HEK293 (cell line): ENCODE results near the gene NEU1.

Source experiments
- BCL11A ChIP-seq: fragments of 450-650 bp; formaldehyde crosslinking; IDR thresholded peaks from 2 replicates; pipeline ENCODE4 v1.5.1; 2016; ENCODE audit warnings: low read depth, missing biosample characterization, missing genetic modification characterization
- KLF10 ChIP-seq: fragments of 450-650 bp; IDR thresholded peaks from 2 replicates; pipeline ENCODE4 v1.5.1; 2018; ENCODE audit warnings: missing biosample characterization, mild to moderate bottlenecking, missing genetic modification characterization
- REPIN1 ChIP-seq: fragments of 450-650 bp; formaldehyde crosslinking; IDR thresholded peaks from 2 replicates; pipeline ENCODE4 v1.5.1; 2017; ENCODE audit warnings: missing biosample characterization, missing genetic modification characterization, low read depth
- TCF7L2 ChIP-seq: IDR thresholded peaks from 2 replicates; pipeline ENCODE4 v1.6.1; 2011; ENCODE audit warnings: low read depth, mild to moderate bottlenecking, inconsistent platforms, low read length, moderate library complexity, borderline replicate concordance
- ZBTB20 ChIP-seq: fragments of 450-650 bp; formaldehyde crosslinking; IDR thresholded peaks from 2 replicates; pipeline ENCODE4 v1.5.1; 2016; ENCODE audit warnings: missing biosample characterization, missing genetic modification characterization
- ZNF221 ChIP-seq: fragments of 450-650 bp; formaldehyde crosslinking; IDR thresholded peaks from 2 replicates; pipeline ENCODE4 v1.5.1; 2017; ENCODE audit warnings: missing biosample characterization, missing genetic modification characterization, borderline replicate concordance
- ZNF274 ChIP-seq, 2 experiments: fragments of 200-500 bp in 1 of 2; fragments of 450-650 bp in 1 of 2; sonication (Bioruptor generic) in 1 of 2; formaldehyde crosslinking in 1 of 2; IDR thresholded peaks; 2 replicates each; pipeline versions ENCODE4 v1.5.1 to v1.6.1; 2014 to 2016; ENCODE audit warnings: borderline replicate concordance in 1 of 2, inconsistent platforms in 1 of 2, low read length in 1 of 2, missing biosample characterization in 1 of 2, missing genetic modification characterization in 1 of 2
- ZNF521 ChIP-seq: fragments of 450-650 bp; formaldehyde crosslinking; IDR thresholded peaks from 2 replicates; pipeline ENCODE4 v1.5.1; 2017; ENCODE audit warnings: missing biosample characterization, mild to moderate bottlenecking, missing genetic modification characterization
- ZNF529 ChIP-seq: fragments of 450-650 bp; formaldehyde crosslinking; IDR thresholded peaks from 2 replicates; pipeline ENCODE4 v1.5.1; 2017; ENCODE audit warnings: missing genetic modification characterization, missing biosample characterization; ENCODE audit not compliant: insufficient replicate concordance
- ZNF561 ChIP-seq: fragments of 450-650 bp; IDR thresholded peaks from 2 replicates; pipeline ENCODE4 v1.5.1; 2018; ENCODE audit warnings: missing biosample characterization, missing genetic modification characterization, borderline replicate concordance
- ZNF747 ChIP-seq: fragments of 450-650 bp; formaldehyde crosslinking; IDR thresholded peaks from 2 replicates; pipeline ENCODE4 v1.5.1; 2016; ENCODE audit warnings: missing biosample characterization, missing genetic modification characterization
- TF ChIP-seq, protein P1 (sequence below): fragments of 450-650 bp; formaldehyde crosslinking; IDR thresholded peaks from 2 replicates; pipeline ENCODE4 v1.5.1; 2016; ENCODE audit warnings: missing biosample characterization, missing genetic modification characterization
- TF ChIP-seq, protein P2 (sequence below): fragments of 450-650 bp; formaldehyde crosslinking; IDR thresholded peaks from 2 replicates; pipeline ENCODE4 v1.5.1; 2017; ENCODE audit warnings: missing biosample characterization, missing genetic modification characterization
- TF ChIP-seq, protein P3 (sequence below): IDR thresholded peaks from 2 replicates; pipeline ENCODE4 v1.6.1; 2011; ENCODE audit warnings: mild to moderate bottlenecking, low read depth, low read length, borderline replicate concordance

DNA sequence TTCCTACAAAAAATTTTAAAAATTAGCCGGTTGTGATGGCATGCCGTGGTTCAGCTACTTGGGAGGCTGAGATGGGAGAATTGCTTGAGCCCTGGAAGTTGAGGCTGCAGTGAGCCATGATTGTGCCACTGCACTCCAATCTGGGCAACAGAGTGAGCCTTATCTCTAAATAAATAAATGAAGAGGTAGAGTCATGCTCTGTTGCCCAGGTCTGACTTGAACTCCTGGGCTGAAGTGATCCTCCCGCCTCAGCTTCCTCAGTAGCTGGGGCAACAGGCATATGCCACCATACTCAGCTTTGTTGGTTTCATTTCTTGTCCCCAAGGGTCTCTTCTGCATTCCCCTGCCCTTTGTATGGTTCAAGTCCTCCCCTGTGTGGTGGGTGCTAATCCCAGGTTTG is 18.1 kb downstream of the NEU1 start:
- TF ChIP-seq, protein P1, sequence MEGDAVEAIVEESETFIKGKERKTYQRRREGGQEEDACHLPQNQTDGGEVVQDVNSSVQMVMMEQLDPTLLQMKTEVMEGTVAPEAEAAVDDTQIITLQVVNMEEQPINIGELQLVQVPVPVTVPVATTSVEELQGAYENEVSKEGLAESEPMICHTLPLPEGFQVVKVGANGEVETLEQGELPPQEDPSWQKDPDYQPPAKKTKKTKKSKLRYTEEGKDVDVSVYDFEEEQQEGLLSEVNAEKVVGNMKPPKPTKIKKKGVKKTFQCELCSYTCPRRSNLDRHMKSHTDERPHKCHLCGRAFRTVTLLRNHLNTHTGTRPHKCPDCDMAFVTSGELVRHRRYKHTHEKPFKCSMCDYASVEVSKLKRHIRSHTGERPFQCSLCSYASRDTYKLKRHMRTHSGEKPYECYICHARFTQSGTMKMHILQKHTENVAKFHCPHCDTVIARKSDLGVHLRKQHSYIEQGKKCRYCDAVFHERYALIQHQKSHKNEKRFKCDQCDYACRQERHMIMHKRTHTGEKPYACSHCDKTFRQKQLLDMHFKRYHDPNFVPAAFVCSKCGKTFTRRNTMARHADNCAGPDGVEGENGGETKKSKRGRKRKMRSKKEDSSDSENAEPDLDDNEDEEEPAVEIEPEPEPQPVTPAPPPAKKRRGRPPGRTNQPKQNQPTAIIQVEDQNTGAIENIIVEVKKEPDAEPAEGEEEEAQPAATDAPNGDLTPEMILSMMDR (tag by site-specific recombination): no peak
- no peak for TF ChIP-seq ZNF274 (IDR thresholded peaks at IDR 0.05; ENCODE audit: low read length)
- no peak for TF ChIP-seq ZNF274 (tag by site-specific recombination; IDR thresholded peaks at IDR 0.05; ENCODE audit: borderline replicate concordance)
- TF ChIP-seq, protein P2, sequence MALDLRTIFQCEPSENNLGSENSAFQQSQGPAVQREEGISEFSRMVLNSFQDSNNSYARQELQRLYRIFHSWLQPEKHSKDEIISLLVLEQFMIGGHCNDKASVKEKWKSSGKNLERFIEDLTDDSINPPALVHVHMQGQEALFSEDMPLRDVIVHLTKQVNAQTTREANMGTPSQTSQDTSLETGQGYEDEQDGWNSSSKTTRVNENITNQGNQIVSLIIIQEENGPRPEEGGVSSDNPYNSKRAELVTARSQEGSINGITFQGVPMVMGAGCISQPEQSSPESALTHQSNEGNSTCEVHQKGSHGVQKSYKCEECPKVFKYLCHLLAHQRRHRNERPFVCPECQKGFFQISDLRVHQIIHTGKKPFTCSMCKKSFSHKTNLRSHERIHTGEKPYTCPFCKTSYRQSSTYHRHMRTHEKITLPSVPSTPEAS (tag by site-specific recombination): no peak
- TF ChIP-seq ZNF521 (tag by site-specific recombination): no peak
- TF ChIP-seq ZNF561 (tag by site-specific recombination): no peak
- TF ChIP-seq ZNF221 (tag by site-specific recombination): no peak
- no peak for TF ChIP-seq REPIN1 (tag by site-specific recombination)
- TF ChIP-seq, protein P3, sequence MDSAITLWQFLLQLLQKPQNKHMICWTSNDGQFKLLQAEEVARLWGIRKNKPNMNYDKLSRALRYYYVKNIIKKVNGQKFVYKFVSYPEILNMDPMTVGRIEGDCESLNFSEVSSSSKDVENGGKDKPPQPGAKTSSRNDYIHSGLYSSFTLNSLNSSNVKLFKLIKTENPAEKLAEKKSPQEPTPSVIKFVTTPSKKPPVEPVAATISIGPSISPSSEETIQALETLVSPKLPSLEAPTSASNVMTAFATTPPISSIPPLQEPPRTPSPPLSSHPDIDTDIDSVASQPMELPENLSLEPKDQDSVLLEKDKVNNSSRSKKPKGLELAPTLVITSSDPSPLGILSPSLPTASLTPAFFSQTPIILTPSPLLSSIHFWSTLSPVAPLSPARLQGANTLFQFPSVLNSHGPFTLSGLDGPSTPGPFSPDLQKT: no peak
- TF ChIP-seq ZNF529 (tag by site-specific recombination): no peak
- no peak for TF ChIP-seq BCL11A (tag by site-specific recombination)
- no peak for TF ChIP-seq KLF10 (tag by site-specific recombination)
- no peak for TF ChIP-seq TCF7L2
- no peak for TF ChIP-seq ZNF747
- TF ChIP-seq ZBTB20: no peak
